Measurements from ENCODE around the gene TARS2.
A peak's percentile ranks its signal among the peaks of the same experiment; 100 is the strongest.

TARS2 gene

DNA sequence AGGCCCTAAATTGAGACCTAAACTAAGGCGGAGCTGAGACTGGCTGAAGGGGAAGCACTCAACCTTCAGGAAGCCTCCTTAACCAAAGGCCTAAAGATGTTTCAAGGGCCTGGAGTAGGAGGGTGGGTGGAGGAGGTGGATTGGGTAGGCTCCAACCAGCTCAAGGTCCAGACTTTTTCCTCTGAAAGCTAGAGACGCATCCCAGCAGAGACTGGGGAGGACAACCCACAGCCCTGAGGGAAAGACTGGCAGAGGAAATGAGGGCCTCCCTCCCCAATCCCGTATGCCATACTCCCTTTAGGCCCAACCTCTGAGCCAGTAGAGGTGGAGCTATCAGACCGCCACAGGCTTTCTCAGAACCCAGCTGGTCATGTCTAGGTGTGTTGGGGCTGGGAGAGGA is 21.8 kb downstream of the TARS2 start:
- no peak for DNase-seq

- DNase-seq = peak; percentile 89
Measured at GRCh38 chr1:150511551-150511950, 24.3 kb downstream of the TARS2 start.

- DNase-seq = no peak
Measured at GRCh38 chr1:150511985-150512660, 24.9 kb downstream of the TARS2 start.

GRCh38 chr1:150512846-150513245 is 25.6 kb downstream of the TARS2 start:
- DNase-seq = no peak

GRCh38 chr1:150513351-150513791 is 26.2 kb downstream of the TARS2 start:
- no peak for DNase-seq

- no peak for DNase-seq
Measured at GRCh38 chr1:150514260-150514659, 27.0 kb downstream of the TARS2 start.

DNA sequence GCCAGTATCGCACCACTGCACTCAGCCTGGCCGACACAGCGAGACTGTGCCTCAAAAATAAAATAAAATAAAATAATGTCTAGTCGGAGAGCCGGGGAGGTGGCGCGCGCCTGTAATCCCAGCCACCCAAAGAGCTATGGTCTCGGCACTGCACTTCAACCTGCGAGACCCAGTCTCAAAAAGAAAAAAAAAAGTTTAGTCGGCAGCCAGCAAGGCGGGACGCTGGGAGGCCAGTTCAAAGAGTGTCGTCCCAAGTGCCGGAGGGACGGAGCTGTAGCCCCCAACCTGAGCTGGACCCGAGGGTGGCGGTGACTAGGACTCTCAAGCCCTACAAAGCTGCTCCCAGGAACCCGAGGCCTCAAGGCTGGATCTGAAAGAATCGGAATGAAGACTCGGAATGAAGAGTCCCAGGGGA is 27.7 kb downstream of the TARS2 start:
- no peak for DNase-seq

- DNase-seq = peak; percentile 94
Measured at GRCh38 chr1:150515328-150516049, 28.3 kb downstream of the TARS2 start, which contains the start of gene FALEC. Gene FALEC (plus strand): TSS chr1:150515752.

- no peak for DNase-seq
Measured at GRCh38 chr1:150516050-150516591, 28.9 kb downstream of the TARS2 start.

GRCh38 chr1:150516616-150517015 is 29.4 kb downstream of the TARS2 start:
- DNase-seq = no peak

DNA sequence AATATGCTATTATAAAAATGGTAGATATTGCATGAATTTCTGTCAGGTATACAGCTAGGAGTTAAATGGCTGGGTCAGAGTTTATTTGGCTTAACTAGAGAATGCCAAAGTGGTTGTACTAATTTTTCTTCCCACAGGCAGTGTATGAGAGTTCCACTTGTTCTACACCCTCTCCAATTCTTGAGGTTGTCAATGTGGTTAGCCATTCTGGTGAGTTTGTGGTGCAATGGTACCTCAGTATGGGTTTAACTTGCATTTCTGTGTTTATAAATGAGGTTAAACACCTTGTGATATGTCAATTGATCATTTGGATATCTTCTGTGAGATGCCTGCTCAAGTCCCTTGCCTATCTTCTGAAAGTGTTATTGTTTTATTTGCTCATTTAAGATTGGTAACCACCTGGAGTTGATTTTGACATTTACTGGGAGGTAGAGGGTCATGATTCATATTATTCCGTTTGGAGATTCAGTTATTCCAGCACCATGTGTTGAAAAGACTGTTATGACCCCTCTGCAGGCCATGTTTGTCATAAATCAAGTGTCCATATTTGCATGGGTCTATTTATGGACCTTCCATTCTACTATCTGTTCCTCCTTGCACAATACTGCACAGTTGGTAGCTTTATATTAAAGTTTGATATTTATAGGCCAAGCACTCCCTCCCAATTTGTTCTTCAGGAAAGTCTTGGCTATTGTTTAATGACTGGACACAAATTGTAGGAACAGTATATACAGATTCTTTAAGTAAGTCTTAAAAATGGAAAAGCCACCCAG is 34.2 kb downstream of the TARS2 start:
- DNase-seq = no peak

- no peak for DNase-seq
Measured at GRCh38 chr1:150525348-150525747, 38.1 kb downstream of the TARS2 start.

DNA sequence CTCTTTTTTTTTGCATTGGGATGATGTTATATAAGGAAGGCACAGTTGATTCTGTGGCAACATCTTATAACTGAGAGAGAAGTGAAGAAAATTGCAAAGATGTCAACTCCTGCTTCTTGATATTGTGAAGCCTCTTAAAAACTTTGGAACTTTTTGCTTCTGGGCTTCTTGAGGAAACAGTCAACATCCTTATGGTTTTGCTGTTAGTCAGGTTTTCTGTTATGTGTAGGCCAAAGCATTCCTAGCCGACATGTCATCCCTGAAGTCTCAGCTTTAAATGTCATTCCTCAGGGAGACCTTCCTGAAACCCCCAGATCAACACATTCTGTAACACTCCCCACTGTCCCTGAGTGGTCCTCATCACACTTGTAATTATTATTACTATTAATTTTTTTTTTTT is 41.0 kb downstream of the TARS2 start:
- DNase-seq = no peak

DNA sequence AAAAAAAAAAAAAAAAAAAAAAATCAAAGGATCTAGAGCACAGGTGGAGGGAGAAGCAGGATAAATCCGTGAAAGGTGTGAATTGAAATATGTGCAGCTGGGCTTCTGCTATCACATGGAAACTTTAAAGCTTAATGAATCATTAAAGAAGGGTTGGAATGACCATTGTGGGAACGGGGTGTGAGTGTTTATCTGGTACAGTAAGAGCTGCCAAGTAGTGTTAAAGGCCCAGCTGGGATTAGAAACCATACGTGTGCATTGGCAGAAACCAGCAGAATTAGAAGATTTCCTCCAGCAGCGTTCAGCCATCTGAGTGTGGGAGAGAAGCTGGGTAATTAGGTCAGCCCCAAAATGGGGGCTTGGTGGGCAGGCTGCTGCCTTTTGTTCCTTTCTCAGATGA is 41.8 kb downstream of the TARS2 start:
- no peak for DNase-seq

- no peak for DNase-seq
Measured at GRCh38 chr1:150530491-150531159, 43.4 kb downstream of the TARS2 start.

DNA sequence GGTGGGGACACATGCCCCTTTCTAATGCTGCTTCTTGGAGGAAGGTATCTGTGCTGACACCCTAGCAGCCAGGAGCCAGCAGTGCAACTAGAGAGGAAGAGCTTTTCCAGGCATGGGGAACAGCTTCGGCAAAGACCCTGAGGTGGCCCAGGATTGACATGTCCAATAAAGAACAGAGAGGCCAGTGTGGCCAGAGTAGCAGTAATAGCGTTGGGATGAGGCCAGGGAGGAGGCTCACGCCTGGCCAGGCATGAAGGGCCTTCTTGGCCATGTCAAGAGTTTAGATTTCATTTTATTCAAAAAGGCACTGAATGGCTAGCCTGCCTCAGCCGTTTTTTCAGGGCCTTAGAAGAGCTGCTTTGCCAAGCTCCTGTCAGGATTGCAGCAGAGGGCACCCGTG is 45.6 kb downstream of the TARS2 start:
- no peak for DNase-seq

DNA sequence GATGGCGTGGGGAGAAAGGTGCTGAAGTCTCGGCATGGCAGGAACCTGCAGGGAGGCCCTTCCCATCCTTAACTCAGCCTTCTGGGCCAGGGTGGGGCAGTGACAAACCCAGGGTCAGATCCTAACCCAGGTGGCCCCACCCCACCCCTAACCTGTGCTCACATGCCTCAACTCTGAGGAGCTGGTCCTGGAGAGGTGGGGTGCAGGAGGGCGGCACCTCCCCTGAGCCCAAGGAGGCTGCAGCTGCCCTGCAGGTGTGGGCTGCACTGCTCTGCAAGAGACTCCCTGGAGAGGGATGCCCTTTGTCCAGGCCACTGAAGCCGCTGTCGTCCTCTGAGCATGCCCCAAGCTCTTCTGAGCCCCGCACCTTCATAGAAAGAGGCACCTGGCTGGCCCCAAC is 46.8 kb downstream of the TARS2 start:
- no peak for DNase-seq

GRCh38 chr1:150535511-150536287 is 48.5 kb downstream of the TARS2 start:
- DNase-seq = no peak

GRCh38 chr1:150536836-150537731 is 49.9 kb downstream of the TARS2 start:
- no peak for DNase-seq

GRCh38 chr1:150537732-150538684 is 50.8 kb downstream of the TARS2 start:
- no peak for DNase-seq

Measured in NCI-H1105 (cell line).